Ascending aorta (tissue), 2 donors: ENCODE data around the gene IRF1. TPM values are rescaled to one million over a fixed set of nuclear protein-coding genes. Genes with fewer than 3 reads are reported as not detected.

Experiments
- DNase-seq, 2 donors: peaks; one replicate each; pipeline ENCODE4 v3.0.0-alpha.2; 2019; ENCODE audit warnings: low spot score in 2 of 2
- H3K27ac ChIP-seq, 2 donors: fragments of 200-600 bp; sonication (generic); one replicate each; pipeline ENCODE4 v1.5.1; 2016 to 2017; ENCODE audit warnings: mild to moderate bottlenecking in 1 of 2
- H3K27me3 ChIP-seq: fragments of 200-600 bp; sonication (generic); one replicate; pipeline ENCODE4 v1.5.1; 2017
- H3K36me3 ChIP-seq, 2 donors: fragments of 200-600 bp; sonication (generic); one replicate each; pipeline ENCODE4 v1.5.1; 2016
- H3K4me1 ChIP-seq, 2 donors: fragments of 200-600 bp; sonication (generic); one replicate each; pipeline ENCODE4 v1.5.1; 2016 to 2017; ENCODE audit warnings: mild to moderate bottlenecking in 1 of 2
- H3K4me3 ChIP-seq, 2 donors: fragments of 200-600 bp; sonication (generic); one replicate each; pipeline ENCODE4 v1.5.1; 2016 to 2017; ENCODE audit warnings: mild to moderate bottlenecking in 1 of 2
- H3K9me3 ChIP-seq, 2 donors: fragments of 200-600 bp; sonication (generic); one replicate each; pipeline ENCODE4 v1.5.1; 2016
- intact Hi-C: fragments of 100-400 bp; cut with DNase I; formaldehyde crosslinking; loops from one replicate; pipeline ENCODE4 v1.15.1; 2023
- total RNA-seq: library from RNA; depleted of rRNA; stranded (reverse); fragments of >200 nt; gene quantifications from one replicate; pipeline ENCODE4 v1.1.0, GENCODE V29; 2016
- TF ChIP-seq, protein P1 (sequence below), 3 experiments: fragments of 200-600 bp in 2 of 3; fragments of 450-650 bp in 1 of 3; sonication (generic) in 2 of 3; IDR thresholded peaks; one replicate each; pipeline ENCODE4 v1.5.1; 2016 to 2019; ENCODE audit warnings: antibody characterized with exemption in 3 of 3, mild to moderate bottlenecking in 1 of 3, moderate library complexity in 1 of 3

The IRF1 gene
- total RNA-seq, 1 donor from 2014 or later = 57.7 TPM

DNA sequence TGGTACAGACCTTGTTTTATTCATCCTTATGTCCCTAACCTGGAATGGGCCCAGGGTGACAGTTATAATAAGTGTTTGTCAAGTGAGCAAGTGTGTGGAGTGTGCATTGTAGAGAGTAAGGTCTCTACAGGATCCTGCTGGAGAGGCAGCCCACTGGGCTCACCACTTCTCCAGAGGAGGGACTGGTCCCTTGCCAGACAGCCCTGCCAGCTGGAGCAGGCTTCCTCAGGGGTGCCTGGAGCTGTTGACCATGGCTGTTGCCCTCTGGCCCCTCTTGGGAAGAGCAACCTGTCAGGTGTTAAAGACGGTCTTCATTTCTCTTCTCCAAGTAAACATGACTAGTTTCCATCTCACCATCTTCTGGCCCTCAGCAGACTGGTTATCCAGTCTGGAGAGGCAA lies 20.0 kb downstream of the IRF1 start:
- Histone ChIP-seq H3K27ac (no peak overlapping the region), H3K4me1 (peaks cover 0 to 14% of the 10 kb centered on the region in 2 donors), H3K27me3 (no peaks in the 10 kb centered on the region), H3K4me3 (no peak overlapping the region), H3K36me3 (peaks cover 0 to 5% of the 10 kb centered on the region in 2 donors), H3K9me3 (no peaks in the 10 kb centered on the region)
- TF ChIP-seq, protein P1, sequence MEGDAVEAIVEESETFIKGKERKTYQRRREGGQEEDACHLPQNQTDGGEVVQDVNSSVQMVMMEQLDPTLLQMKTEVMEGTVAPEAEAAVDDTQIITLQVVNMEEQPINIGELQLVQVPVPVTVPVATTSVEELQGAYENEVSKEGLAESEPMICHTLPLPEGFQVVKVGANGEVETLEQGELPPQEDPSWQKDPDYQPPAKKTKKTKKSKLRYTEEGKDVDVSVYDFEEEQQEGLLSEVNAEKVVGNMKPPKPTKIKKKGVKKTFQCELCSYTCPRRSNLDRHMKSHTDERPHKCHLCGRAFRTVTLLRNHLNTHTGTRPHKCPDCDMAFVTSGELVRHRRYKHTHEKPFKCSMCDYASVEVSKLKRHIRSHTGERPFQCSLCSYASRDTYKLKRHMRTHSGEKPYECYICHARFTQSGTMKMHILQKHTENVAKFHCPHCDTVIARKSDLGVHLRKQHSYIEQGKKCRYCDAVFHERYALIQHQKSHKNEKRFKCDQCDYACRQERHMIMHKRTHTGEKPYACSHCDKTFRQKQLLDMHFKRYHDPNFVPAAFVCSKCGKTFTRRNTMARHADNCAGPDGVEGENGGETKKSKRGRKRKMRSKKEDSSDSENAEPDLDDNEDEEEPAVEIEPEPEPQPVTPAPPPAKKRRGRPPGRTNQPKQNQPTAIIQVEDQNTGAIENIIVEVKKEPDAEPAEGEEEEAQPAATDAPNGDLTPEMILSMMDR (IDR thresholded peaks at IDR 0.05) = no peak
- intact Hi-C loops = no loop called here
- DNase-seq = no peak

DNA sequence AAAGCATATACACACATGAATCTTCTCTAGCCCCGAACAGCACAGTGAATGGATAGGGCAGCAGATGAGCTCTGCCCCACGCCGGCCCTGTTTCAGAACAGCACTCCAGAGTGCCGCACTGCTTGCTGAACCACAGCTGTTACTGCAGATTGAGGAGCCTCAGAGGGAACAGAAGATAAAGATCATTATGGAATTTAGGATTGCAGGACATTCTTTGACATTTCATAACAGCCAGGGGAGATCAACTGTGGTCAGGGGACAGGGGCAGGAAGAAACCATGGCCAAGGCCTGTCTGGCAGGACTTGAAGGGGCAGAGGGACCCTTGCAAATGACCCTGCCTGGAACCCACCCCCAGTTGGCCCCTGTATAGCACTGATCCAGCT lies 20.6 kb downstream of the IRF1 start:
- no peaks in the 10 kb centered on the region for H3K9me3 ChIP-seq
- TF ChIP-seq, protein P1 (IDR thresholded peaks at IDR 0.05) = no peak
- H3K27ac ChIP-seq = no peak overlapping the region
- H3K4me3 ChIP-seq = no peak overlapping the region
- H3K4me1 ChIP-seq = peaks cover 0 to 10% of the 10 kb centered on the region in 2 donors
- no peak for DNase-seq
- H3K27me3 ChIP-seq = no peaks in the 10 kb centered on the region
- peaks cover 0 to 5% of the 10 kb centered on the region in 2 donors for H3K36me3 ChIP-seq
- intact Hi-C loops = no loop called here

DNA sequence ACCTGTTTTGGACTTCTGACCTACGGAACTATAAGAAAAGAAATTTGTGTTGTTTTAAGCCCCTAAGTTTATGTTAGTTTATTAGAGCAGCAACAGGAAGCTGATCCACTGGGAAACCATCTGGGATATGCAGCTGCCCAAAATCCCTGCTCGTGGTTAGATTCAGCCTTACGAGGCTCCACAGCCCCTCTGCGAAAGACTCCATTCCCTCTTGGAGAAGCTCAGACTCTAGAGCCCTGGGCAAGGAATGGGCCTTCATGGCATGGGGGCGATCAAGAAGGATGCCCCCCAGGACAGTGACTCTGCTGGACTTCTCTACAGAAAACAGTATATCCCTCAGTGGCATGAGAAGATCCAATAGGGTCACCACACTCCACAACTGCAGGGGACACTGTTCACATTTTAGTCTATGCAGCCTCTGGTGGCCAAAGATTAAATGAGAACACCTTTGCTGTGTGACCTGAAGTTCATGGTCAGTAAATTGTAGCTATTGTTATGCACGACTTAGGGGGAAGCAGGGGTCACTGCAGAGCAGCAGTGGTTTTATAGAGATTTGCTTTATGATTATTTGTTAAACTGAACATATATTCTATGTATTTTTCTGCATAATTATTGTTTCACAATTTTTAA lies 21.1 kb downstream of the IRF1 start:
- TF ChIP-seq, protein P1 (IDR thresholded peaks at IDR 0.05) = no peak
- intact Hi-C loops = no loop called here
- DNase-seq = no peak

DNA sequence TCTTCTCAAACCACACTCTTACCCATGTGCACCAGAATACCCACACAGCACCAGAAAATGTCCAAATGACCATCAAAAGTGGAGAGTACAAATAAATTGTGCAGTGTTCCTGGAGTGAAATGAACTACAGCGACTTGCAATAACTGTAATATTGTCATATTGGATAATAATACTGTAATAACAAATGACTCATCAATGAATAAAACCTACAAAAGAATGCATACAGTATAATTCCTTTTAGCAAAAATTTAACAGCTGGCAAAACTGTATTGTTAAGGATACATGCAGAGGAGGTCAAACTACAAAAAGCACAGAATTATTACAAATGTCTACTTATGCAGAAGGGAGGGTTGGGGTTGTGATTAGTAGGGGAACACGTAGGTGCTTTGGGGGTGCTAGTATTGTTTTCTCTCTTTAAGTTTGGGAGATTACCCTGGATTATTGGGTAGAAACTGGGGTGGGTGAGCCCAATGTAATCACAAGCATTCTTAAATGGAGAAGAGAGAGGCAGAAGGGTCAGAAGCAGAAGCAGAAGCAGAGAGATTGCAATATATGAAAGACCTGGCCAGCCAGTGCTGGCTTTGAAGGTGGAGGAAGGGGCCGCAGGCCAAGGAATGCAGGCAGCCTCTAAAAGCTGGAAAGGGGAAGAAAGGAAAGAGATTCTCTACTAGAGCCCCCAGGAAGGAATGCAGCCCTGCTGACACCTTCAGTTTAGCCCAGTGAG lies 21.8 kb downstream of the IRF1 start:
- no peak overlapping the region for H3K4me3 ChIP-seq
- TF ChIP-seq, protein P1 (IDR thresholded peaks at IDR 0.05) = no peak
- intact Hi-C loops = no loop called here
- peaks cover 0 to 5% of the 10 kb centered on the region in 2 donors for H3K36me3 ChIP-seq
- no peak overlapping the region for H3K27ac ChIP-seq
- no peak for DNase-seq
- no peaks in the 10 kb centered on the region for H3K27me3 ChIP-seq
- H3K4me1 ChIP-seq = peaks cover 0 to 8% of the 10 kb centered on the region in 2 donors
- no peaks in the 10 kb centered on the region for H3K9me3 ChIP-seq

More for the DNA sequence above, 21.1 kb downstream of the IRF1 start:
- Histone ChIP-seq H3K4me3 (no peak overlapping the region), H3K27ac (no peak overlapping the region), H3K27me3 (no peaks in the 10 kb centered on the region), H3K9me3 (no peaks in the 10 kb centered on the region), H3K4me1 (peaks cover 0 to 7% of the 10 kb centered on the region in 2 donors), H3K36me3 (peaks cover 0 to 5% of the 10 kb centered on the region in 2 donors)

DNA sequence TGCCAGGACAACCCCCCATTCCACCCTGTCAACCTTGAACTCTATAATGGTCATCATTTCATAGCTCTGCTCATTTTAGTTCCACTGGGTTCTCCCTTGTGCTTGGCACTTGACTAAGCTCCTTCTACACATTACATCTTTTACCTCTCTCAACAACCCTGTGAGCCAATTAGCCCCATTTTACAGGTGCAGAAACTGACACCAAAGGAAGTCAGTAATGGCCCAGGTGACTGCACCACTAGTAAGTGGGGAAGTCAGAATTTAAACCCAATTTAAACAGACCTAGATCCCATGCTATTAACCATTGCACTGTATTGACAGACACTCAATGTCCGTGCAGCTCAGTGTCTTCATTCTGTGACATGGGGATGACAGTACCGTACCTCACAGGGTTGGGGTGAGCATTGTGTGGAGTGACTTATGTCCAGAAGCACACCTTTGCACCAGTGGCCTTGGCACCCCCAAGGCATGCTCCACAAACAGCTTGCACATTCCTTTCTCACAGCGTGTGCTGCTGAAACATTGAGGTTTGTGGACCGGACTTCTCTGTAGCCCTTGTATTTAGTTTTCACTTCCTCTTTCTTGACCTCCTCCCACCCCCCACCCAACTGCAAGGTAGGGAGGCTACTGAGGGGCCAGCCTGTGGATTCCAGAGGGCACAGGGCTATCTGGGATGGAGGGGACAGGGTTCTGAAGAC lies 23.1 kb downstream of the IRF1 start:
- Histone ChIP-seq H3K4me3 (no peak overlapping the region), H3K9me3 (no peaks in the 10 kb centered on the region), H3K27ac (no peak overlapping the region), H3K4me1 (peaks cover 0 to 10% of the 10 kb centered on the region in 2 donors), H3K36me3 (peaks cover 0 to 5% of the 10 kb centered on the region in 2 donors), H3K27me3 (no peaks in the 10 kb centered on the region)
- no peak for DNase-seq
- intact Hi-C loops = no loop called here
- TF ChIP-seq, protein P1 (IDR thresholded peaks at IDR 0.05) = no peak
